ENCODE measurements around the gene ASTN2.

GRCh38 chr9:117204971-117205370 is 209.9 kb downstream of the ASTN2 start:
- no peak for TF ChIP-seq ZFX (IDR thresholded peaks at IDR 0.05)
- TF ChIP-seq, protein P1, sequence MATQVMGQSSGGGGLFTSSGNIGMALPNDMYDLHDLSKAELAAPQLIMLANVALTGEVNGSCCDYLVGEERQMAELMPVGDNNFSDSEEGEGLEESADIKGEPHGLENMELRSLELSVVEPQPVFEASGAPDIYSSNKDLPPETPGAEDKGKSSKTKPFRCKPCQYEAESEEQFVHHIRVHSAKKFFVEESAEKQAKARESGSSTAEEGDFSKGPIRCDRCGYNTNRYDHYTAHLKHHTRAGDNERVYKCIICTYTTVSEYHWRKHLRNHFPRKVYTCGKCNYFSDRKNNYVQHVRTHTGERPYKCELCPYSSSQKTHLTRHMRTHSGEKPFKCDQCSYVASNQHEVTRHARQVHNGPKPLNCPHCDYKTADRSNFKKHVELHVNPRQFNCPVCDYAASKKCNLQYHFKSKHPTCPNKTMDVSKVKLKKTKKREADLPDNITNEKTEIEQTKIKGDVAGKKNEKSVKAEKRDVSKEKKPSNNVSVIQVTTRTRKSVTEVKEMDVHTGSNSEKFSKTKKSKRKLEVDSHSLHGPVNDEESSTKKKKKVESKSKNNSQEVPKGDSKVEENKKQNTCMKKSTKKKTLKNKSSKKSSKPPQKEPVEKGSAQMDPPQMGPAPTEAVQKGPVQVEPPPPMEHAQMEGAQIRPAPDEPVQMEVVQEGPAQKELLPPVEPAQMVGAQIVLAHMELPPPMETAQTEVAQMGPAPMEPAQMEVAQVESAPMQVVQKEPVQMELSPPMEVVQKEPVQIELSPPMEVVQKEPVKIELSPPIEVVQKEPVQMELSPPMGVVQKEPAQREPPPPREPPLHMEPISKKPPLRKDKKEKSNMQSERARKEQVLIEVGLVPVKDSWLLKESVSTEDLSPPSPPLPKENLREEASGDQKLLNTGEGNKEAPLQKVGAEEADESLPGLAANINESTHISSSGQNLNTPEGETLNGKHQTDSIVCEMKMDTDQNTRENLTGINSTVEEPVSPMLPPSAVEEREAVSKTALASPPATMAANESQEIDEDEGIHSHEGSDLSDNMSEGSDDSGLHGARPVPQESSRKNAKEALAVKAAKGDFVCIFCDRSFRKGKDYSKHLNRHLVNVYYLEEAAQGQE (IDR thresholded peaks at IDR 0.05; ENCODE audit: low read depth): no peak
- TF ChIP-seq YY1 (IDR thresholded peaks at IDR 0.05; ENCODE audit: extremely low read depth, insufficient replicate concordance, low read depth, low read length): no peak
- TF ChIP-seq JUND (IDR thresholded peaks at IDR 0.05): no peak
- TF ChIP-seq, protein P2, sequence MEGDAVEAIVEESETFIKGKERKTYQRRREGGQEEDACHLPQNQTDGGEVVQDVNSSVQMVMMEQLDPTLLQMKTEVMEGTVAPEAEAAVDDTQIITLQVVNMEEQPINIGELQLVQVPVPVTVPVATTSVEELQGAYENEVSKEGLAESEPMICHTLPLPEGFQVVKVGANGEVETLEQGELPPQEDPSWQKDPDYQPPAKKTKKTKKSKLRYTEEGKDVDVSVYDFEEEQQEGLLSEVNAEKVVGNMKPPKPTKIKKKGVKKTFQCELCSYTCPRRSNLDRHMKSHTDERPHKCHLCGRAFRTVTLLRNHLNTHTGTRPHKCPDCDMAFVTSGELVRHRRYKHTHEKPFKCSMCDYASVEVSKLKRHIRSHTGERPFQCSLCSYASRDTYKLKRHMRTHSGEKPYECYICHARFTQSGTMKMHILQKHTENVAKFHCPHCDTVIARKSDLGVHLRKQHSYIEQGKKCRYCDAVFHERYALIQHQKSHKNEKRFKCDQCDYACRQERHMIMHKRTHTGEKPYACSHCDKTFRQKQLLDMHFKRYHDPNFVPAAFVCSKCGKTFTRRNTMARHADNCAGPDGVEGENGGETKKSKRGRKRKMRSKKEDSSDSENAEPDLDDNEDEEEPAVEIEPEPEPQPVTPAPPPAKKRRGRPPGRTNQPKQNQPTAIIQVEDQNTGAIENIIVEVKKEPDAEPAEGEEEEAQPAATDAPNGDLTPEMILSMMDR (IDR thresholded peaks at IDR 0.05 in 2 of 3, conservative IDR thresholded peaks at IDR 0.05 in 1 of 3; ENCODE audit: borderline replicate concordance in 1 of 3, insufficient read depth in 1 of 3, low read depth in 2 of 3, low read length in 2 of 3): no peak
- no peak for TF ChIP-seq POLR2AphosphoS5 (IDR thresholded peaks at IDR 0.05; ENCODE audit: low read depth, low read length)
- no peak for TF ChIP-seq EZH2phosphoT487 (IDR thresholded peaks at IDR 0.05; ENCODE audit: borderline replicate concordance)
- no peak for TF ChIP-seq POLR2A (IDR thresholded peaks at IDR 0.05; ENCODE audit: borderline replicate concordance, extremely low read depth, insufficient read depth, insufficient read length)
- TF ChIP-seq ZNF274 (IDR thresholded peaks at IDR 0.05; ENCODE audit: low read depth, low read length): no peak
- TF ChIP-seq, protein P3, sequence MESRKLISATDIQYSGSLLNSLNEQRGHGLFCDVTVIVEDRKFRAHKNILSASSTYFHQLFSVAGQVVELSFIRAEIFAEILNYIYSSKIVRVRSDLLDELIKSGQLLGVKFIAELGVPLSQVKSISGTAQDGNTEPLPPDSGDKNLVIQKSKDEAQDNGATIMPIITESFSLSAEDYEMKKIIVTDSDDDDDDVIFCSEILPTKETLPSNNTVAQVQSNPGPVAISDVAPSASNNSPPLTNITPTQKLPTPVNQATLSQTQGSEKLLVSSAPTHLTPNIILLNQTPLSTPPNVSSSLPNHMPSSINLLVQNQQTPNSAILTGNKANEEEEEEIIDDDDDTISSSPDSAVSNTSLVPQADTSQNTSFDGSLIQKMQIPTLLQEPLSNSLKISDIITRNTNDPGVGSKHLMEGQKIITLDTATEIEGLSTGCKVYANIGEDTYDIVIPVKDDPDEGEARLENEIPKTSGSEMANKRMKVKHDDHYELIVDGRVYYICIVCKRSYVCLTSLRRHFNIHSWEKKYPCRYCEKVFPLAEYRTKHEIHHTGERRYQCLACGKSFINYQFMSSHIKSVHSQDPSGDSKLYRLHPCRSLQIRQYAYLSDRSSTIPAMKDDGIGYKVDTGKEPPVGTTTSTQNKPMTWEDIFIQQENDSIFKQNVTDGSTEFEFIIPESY (IDR thresholded peaks at IDR 0.05; ENCODE audit: extremely low read depth, insufficient replicate concordance, low read length): no peak
